ENCODE data around the gene MAGI2. TPM values are rescaled to one million over a fixed set of nuclear protein-coding genes. Genes with fewer than 3 reads are reported as not detected.

Gene MAGI2
- total RNA-seq, 1 donor from 2014 or later, result 13.3 TPM

- peaks cover 5% of the 10 kb centered on the region for H3K4me1 Mint-ChIP-seq (ENCODE audit: unreplicated experiment)
- TF ChIP-seq CTCF (conservative IDR thresholded peaks at IDR 0.05), result no peak
- H3K9me3 Mint-ChIP-seq, result no peaks in the 10 kb centered on the region
- H3K4me3 Mint-ChIP-seq, result peak overlapping the region; percentile 96
- H3K27ac Mint-ChIP-seq, result peak overlapping the region; percentile 30
- peaks cover 5% of the 10 kb centered on the region for H3K36me3 Mint-ChIP-seq
- peaks cover 27% of the 10 kb centered on the region for H3K27me3 Mint-ChIP-seq
- DNase-seq (ENCODE audit: extremely low spot score, unreplicated experiment), result no peak
Measured at GRCh38 chr7:79455173-79455790, 1.8 kb upstream of the MAGI2 start.

GRCh38 chr7:79454361-79454960 is 994 bp upstream of the MAGI2 start:
- H3K27me3 Mint-ChIP-seq, result peaks cover 27% of the 10 kb centered on the region
- H3K27ac Mint-ChIP-seq, result peak overlapping the region; percentile 89
- peak; percentile 32 for TF ChIP-seq CTCF (conservative IDR thresholded peaks at IDR 0.05)

GRCh38 chr7:79453266-79453557 is 255 bp downstream of the MAGI2 start:
- DNase-seq (ENCODE audit: extremely low spot score, unreplicated experiment), result no peak
- no peaks in the 10 kb centered on the region for H3K9me3 Mint-ChIP-seq
- H3K4me3 Mint-ChIP-seq, result peak overlapping the region; percentile 96
- no peak for TF ChIP-seq CTCF (conservative IDR thresholded peaks at IDR 0.05)
- peaks cover 27% of the 10 kb centered on the region for H3K27me3 Mint-ChIP-seq
- H3K4me1 Mint-ChIP-seq (ENCODE audit: unreplicated experiment), result peaks cover 5% of the 10 kb centered on the region
- H3K36me3 Mint-ChIP-seq, result peaks cover 5% of the 10 kb centered on the region
- peak overlapping the region; percentile 89 for H3K27ac Mint-ChIP-seq

More at GRCh38 chr7:79454361-79454960, 994 bp upstream of the MAGI2 start:
- DNase-seq (ENCODE audit: extremely low spot score, unreplicated experiment), result peak; percentile 74
- peaks cover 5% of the 10 kb centered on the region for H3K4me1 Mint-ChIP-seq (ENCODE audit: unreplicated experiment)
- H3K36me3 Mint-ChIP-seq, result peaks cover 5% of the 10 kb centered on the region
- H3K9me3 Mint-ChIP-seq, result no peaks in the 10 kb centered on the region
- peak overlapping the region; percentile 96 for H3K4me3 Mint-ChIP-seq

GRCh38 chr7:79452495-79453265 is 787 bp downstream of the MAGI2 start:
- TF ChIP-seq CTCF (conservative IDR thresholded peaks at IDR 0.05), result no peak
- peak overlapping the region; percentile 96 for H3K4me3 Mint-ChIP-seq
- peak; percentile 66 for DNase-seq (ENCODE audit: extremely low spot score, unreplicated experiment)
- H3K27me3 Mint-ChIP-seq, result peaks cover 27% of the 10 kb centered on the region
- peak overlapping the region; percentile 89 for H3K27ac Mint-ChIP-seq
- no peaks in the 10 kb centered on the region for H3K9me3 Mint-ChIP-seq
- H3K4me1 Mint-ChIP-seq (ENCODE audit: unreplicated experiment), result peaks cover 5% of the 10 kb centered on the region
- H3K36me3 Mint-ChIP-seq, result peaks cover 2% of the 10 kb centered on the region

GRCh38 chr7:79452032-79452494 is 1.4 kb downstream of the MAGI2 start:
- Mint-ChIP-seq H3K36me3 (no peaks in the 10 kb centered on the region), H3K27me3 (peaks cover 27% of the 10 kb centered on the region), H3K27ac (peak overlapping the region; percentile 89), H3K4me3 (peak overlapping the region; percentile 96), H3K4me1 (ENCODE audit: unreplicated experiment) (peaks cover 5% of the 10 kb centered on the region), H3K9me3 (no peaks in the 10 kb centered on the region)
- TF ChIP-seq CTCF (conservative IDR thresholded peaks at IDR 0.05), result no peak
- peak; percentile 84 for DNase-seq (ENCODE audit: extremely low spot score, unreplicated experiment)
